Lower leg skin (tissue), 3 donors: ENCODE results near the gene CERK.

Experiments used
- CTCF ChIP-seq, 3 donors: fragments of 450-650 bp; IDR thresholded peaks; one replicate each; pipeline ENCODE4 v1.5.1; 2016; ENCODE audit warnings: antibody characterized with exemption in 3 of 3, mild to moderate bottlenecking in 3 of 3, moderate library complexity in 2 of 3
- POLR2A ChIP-seq, 2 donors: fragments of 450-650 bp; IDR thresholded peaks; one replicate each; pipeline ENCODE4 v1.6.1; 2016 to 2017; ENCODE audit warnings: antibody characterized with exemption in 2 of 2, mild to moderate bottlenecking in 1 of 2, moderate library complexity in 1 of 2

GRCh38 chr22:46679706-46680269, 58.3 kb downstream of the CERK start:
- TF ChIP-seq POLR2A (IDR thresholded peaks at IDR 0.05) (no peak), CTCF (IDR thresholded peaks at IDR 0.05) (no peak)
